Measurements from ENCODE around the gene MILR1. TPM values are rescaled to one million over a fixed set of nuclear protein-coding genes. Genes with fewer than 3 reads are reported as not detected.

MILR1 gene
- total RNA-seq, 6 experiments from 2014 or later, result 0.61 to 2.5 (median 1.5) TPM

- DNase-seq, result no peak
- peaks cover 2% of the 10 kb centered on the region; the same call in 1 of the 2 replicates for H3K27me3 Mint-ChIP-seq (ENCODE audit: insufficient read depth)
- no peaks in the 10 kb centered on the region for H3K4me1 Mint-ChIP-seq (ENCODE audit: low read depth)
- TF ChIP-seq, protein P1, sequence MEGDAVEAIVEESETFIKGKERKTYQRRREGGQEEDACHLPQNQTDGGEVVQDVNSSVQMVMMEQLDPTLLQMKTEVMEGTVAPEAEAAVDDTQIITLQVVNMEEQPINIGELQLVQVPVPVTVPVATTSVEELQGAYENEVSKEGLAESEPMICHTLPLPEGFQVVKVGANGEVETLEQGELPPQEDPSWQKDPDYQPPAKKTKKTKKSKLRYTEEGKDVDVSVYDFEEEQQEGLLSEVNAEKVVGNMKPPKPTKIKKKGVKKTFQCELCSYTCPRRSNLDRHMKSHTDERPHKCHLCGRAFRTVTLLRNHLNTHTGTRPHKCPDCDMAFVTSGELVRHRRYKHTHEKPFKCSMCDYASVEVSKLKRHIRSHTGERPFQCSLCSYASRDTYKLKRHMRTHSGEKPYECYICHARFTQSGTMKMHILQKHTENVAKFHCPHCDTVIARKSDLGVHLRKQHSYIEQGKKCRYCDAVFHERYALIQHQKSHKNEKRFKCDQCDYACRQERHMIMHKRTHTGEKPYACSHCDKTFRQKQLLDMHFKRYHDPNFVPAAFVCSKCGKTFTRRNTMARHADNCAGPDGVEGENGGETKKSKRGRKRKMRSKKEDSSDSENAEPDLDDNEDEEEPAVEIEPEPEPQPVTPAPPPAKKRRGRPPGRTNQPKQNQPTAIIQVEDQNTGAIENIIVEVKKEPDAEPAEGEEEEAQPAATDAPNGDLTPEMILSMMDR (IDR thresholded peaks at IDR 0.05), result no peak
- peak overlapping the region; percentile 1; the same call in 1 of the 2 replicates for H3K27ac Mint-ChIP-seq
- no peaks in the 10 kb centered on the region for H3K9me3 Mint-ChIP-seq
- peaks cover 20% of the 10 kb centered on the region for H3K36me3 Mint-ChIP-seq (ENCODE audit: low read depth)
- H3K4me3 Mint-ChIP-seq, result no peak overlapping the region
Measured at GRCh38 chr17:64515829-64516228, 66.9 kb downstream of the MILR1 start.

Small RNA genes lying within 50 kb of the gene (microRNA-seq; reads per million reads assigned to microRNA genes)
- gene MIR1273E (not detected), gene MIR3064 (9.3 reads per million, percentile 7 among the genes with 10 or more reads in this experiment), gene MIR5047 (not detected)

Other genes starting within 250 kb of the MILR1 start
- 10 to 100 TPM; 41.2 to 58.7 (median 44.4) TPM for gene TEX2, start 185.9 kb upstream of the MILR1 start, total RNA-seq (2021; fragmentation: NEBNext Ultra II Directional; extraction: Animal tissue kit (Norgen Biotek cat#: 25700))
- gene PECAM1, start 58.3 kb upstream of the MILR1 start, total RNA-seq (2021; fragmentation: NEBNext Ultra II Directional; extraction: Animal tissue kit (Norgen Biotek cat#: 25700)), result under 1 TPM in 1 of 6 experiments, not detected in 5; 0.02 TPM
- gene POLG2, start 47.9 kb downstream of the MILR1 start, total RNA-seq (2021; fragmentation: NEBNext Ultra II Directional; extraction: Animal tissue kit (Norgen Biotek cat#: 25700)), result 10 to 100 TPM in 1 of 6 experiments, 1 to 10 TPM in 5; 6.5 to 11.8 (median 7.3) TPM
- gene DDX5, start 57.2 kb downstream of the MILR1 start, total RNA-seq (2021; fragmentation: NEBNext Ultra II Directional; extraction: Animal tissue kit (Norgen Biotek cat#: 25700)), result 100 to 1,000 TPM; 537 to 635 (median 600) TPM
- gene CEP95, start 57.9 kb downstream of the MILR1 start, total RNA-seq (2021; fragmentation: NEBNext Ultra II Directional; extraction: Animal tissue kit (Norgen Biotek cat#: 25700)), result 10 to 100 TPM in 5 of 6 experiments, 1 to 10 TPM in 1; 9.0 to 13.0 (median 11.5) TPM
- 100 to 1,000 TPM in 3 of 6 experiments, 10 to 100 TPM in 3; 92.5 to 206 (median 99.1) TPM for gene SMURF2, start 213.2 kb downstream of the MILR1 start, total RNA-seq (2021; fragmentation: NEBNext Ultra II Directional; extraction: Animal tissue kit (Norgen Biotek cat#: 25700))

Data from HFFc6 (cell line).